HepG2 (cell line): ENCODE measurements around the gene APOBEC3C. TPM values are rescaled to one million over a fixed set of nuclear protein-coding genes. Genes with fewer than 3 reads are reported as not detected.

Experiments
- AKNA ChIP-seq: sonication (generic); formaldehyde crosslinking; IDR thresholded peaks from 2 replicates; pipeline ENCODE4 v1.4.0; 2020; ENCODE audit warnings: missing genetic modification reagents, borderline replicate concordance
- ELF3 ChIP-seq: IDR thresholded peaks from 2 replicates; pipeline ENCODE4 v1.6.1; 2016; ENCODE audit warnings: missing genetic modification reagents, missing compliant biosample characterization
- HMGXB4 ChIP-seq, 2 experiments: sonication (generic) in 1 of 2; formaldehyde crosslinking in 1 of 2; IDR thresholded peaks; 2 replicates each; pipeline versions ENCODE4 v1.4.0 to v1.6.1; 2018 to 2020; ENCODE audit warnings: missing genetic modification reagents in 2 of 2, borderline replicate concordance in 1 of 2, low read depth in 1 of 2, mild to moderate bottlenecking in 1 of 2, missing biosample characterization in 1 of 2
- MED1 ChIP-seq: sonication (generic); formaldehyde crosslinking; IDR thresholded peaks from 2 replicates; pipeline ENCODE4 v1.4.0; 2020; ENCODE audit warnings: missing genetic modification reagents
- MLX ChIP-seq: IDR thresholded peaks from 2 replicates; pipeline ENCODE4 v1.6.1; 2016
- SIX4 ChIP-seq: sonication (generic); formaldehyde crosslinking; IDR thresholded peaks from 2 replicates; pipeline ENCODE4 v1.4.0; 2020; ENCODE audit warnings: missing genetic modification reagents
- STAG1 ChIP-seq: sonication (generic); formaldehyde crosslinking; IDR thresholded peaks from 2 replicates; pipeline ENCODE4 v1.4.0; 2020; ENCODE audit warnings: missing genetic modification reagents
- TERF1 ChIP-seq: sonication (generic); formaldehyde crosslinking; IDR thresholded peaks from 2 replicates; pipeline ENCODE4 v1.8.0; 2022; ENCODE audit warnings: mild to moderate bottlenecking, missing genetic modification reagents, moderate library complexity
- XBP1 ChIP-seq: sonication (generic); formaldehyde crosslinking; IDR thresholded peaks from 2 replicates; pipeline ENCODE4 v1.5.0; 2020; ENCODE audit warnings: missing genetic modification reagents
- ZNF10 ChIP-seq: sonication (generic); formaldehyde crosslinking; IDR thresholded peaks from 2 replicates; pipeline ENCODE4 v1.4.0; 2020; ENCODE audit warnings: mild to moderate bottlenecking, low read depth, missing genetic modification reagents, borderline replicate concordance
- ZNF235 ChIP-seq: sonication (generic); formaldehyde crosslinking; IDR thresholded peaks from 2 replicates; pipeline ENCODE4 v1.8.1; 2023; ENCODE audit warnings: mild to moderate bottlenecking, missing genetic modification reagents, borderline replicate concordance
- ZNF253 ChIP-seq: sonication (generic); formaldehyde crosslinking; IDR thresholded peaks from 2 replicates; pipeline ENCODE4 v1.8.0; 2022; ENCODE audit warnings: mild to moderate bottlenecking, missing genetic modification reagents, borderline replicate concordance
- ZNF337 ChIP-seq: sonication (generic); formaldehyde crosslinking; IDR thresholded peaks from 2 replicates; pipeline ENCODE4 v1.5.1; 2020; ENCODE audit warnings: missing genetic modification reagents, low read depth, mild to moderate bottlenecking, borderline replicate concordance
- ZNF362 ChIP-seq: sonication (generic); formaldehyde crosslinking; IDR thresholded peaks from 2 replicates; pipeline ENCODE4 v1.4.0; 2020; ENCODE audit warnings: missing genetic modification reagents, mild to moderate bottlenecking, borderline replicate concordance
- ZNF678 ChIP-seq: sonication (generic); formaldehyde crosslinking; IDR thresholded peaks from 2 replicates; pipeline ENCODE4 v1.4.0; 2020; ENCODE audit warnings: mild to moderate bottlenecking, missing genetic modification reagents
- ZNF850 ChIP-seq: sonication (generic); formaldehyde crosslinking; conservative IDR thresholded peaks from 2 replicates; pipeline ENCODE4 v1.9.0; 2021; ENCODE audit warnings: mild to moderate bottlenecking, missing genetic modification reagents
- polyA plus RNA-seq, 8 experiments: library from polyadenylated mRNA; depleted of rRNA in 3 of 8; stranded (reverse) in 7 of 8; unstranded in 1 of 8; fragments of >200 nt; fragmentation: Illumina TruSeq in 4 of 8; extraction: Trizol in 4 of 8; gene quantifications; 2 replicates each; pipeline versions ENCODE4 v1.2.1 to v1.2.3, GENCODE V29; 2011 to 2016; ENCODE audit warnings: low read depth in 4 of 8, missing spikeins in 1 of 8, mixed read lengths in 1 of 8; ENCODE audit not compliant: insufficient read depth in 1 of 8
- total RNA-seq, 5 experiments: library from RNA; depleted of rRNA; stranded (reverse); fragments of >200 nt; fragmentation: Illumina TruSeq; extraction: Trizol; gene quantifications; 2 replicates each; pipeline ENCODE4 v1.2.3, GENCODE V29; 2016; ENCODE audit warnings: low read depth in 1 of 5

The APOBEC3C gene
- total and polyA plus RNA-seq, 2 of the 13 experiments (the other 11 are each of a cell fraction or from before 2014, with no cell fraction given), result 8.9 to 27.6 TPM

GRCh38 chr22:39003165-39003638 lies 10.9 kb upstream of the APOBEC3C start (continued):
- TF ChIP-seq MED1 (CRISPR knock-in tag) (no peak), ZNF337 (CRISPR knock-in tag) (no peak), ZNF10 (no peak), ZNF362 (CRISPR knock-in tag) (peak; percentile 69; the same call in 1 of the 2 replicates), AKNA (CRISPR knock-in tag) (no peak), XBP1 (CRISPR knock-in tag) (no peak), ZNF235 (CRISPR knock-in tag) (no peak), ZNF678 (CRISPR knock-in tag) (no peak), MLX (CRISPR knock-in tag) (no peak), ZNF850 (CRISPR knock-in tag) (no peak), HMGXB4 (CRISPR knock-in tag; IDR thresholded peaks at IDR 0.05; ENCODE audit: borderline replicate concordance in 1 of 2, low read depth in 1 of 2) (0 out of 4 replicates have a peak, but pooled peaks of 1 of the 2 experiments have one; percentile 29), TERF1 (no peak), STAG1 (CRISPR knock-in tag) (peak; percentile 63), ZNF253 (no peak), ELF3 (CRISPR knock-in tag) (0 out of 2 replicates have a peak, but pooled peaks have one; percentile 25), SIX4 (CRISPR knock-in tag) (no peak)
